Measurements from ENCODE around the gene RITA1. TPM values are rescaled to one million over a fixed set of nuclear protein-coding genes. Genes with fewer than 3 reads are reported as not detected.

The RITA1 gene
- total RNA-seq, 4 donors from 2014 or later = 14.7 to 21.7 (median 16.9) TPM

GRCh38 chr12:113165521-113166450, 19.7 kb upstream of the RITA1 start:
- DNase-seq (ENCODE audit: low spot score in 2 of 2) = no peak
- 95% methylated on average over 32 of the region's 32 CpGs for WGBS
- Histone ChIP-seq H3K36me3 (peaks cover 100% of the 10 kb centered on the region), H3K4me3 (no peak overlapping the region), H3K27me3 (no peaks in the 10 kb centered on the region), H3K4me1 (no peaks in the 10 kb centered on the region), H3K27ac (no peak overlapping the region), H3K9me3 (no peaks in the 10 kb centered on the region)
- no peak for TF ChIP-seq POLR2A (IDR thresholded peaks at IDR 0.05)
- TF ChIP-seq CTCF (IDR thresholded peaks at IDR 0.05) = no peak
- no peak for TF ChIP-seq EP300 (IDR thresholded peaks at IDR 0.05)

DNA sequence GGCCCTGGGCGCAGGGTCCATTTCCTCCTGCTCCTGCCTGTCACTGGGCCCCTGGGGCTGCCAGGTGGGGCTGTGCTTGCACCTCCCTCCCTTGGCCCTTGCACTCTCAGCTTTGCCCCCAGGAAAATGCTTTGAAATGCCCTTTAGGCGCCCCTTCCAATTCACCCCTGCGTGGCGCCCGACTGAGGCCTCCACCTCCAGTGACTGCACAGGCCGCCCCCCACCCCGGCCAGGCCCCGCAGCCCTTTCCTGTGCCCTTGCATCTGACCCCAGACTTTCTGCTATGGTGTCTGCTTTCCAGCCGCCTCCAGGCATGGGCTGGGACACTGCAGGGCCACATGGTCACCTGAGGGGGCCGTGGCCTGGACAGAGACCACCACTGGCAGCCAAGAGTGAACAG, 17.7 kb upstream of the RITA1 start:
- no peaks in the 10 kb centered on the region for H3K9me3 ChIP-seq
- DNase-seq (ENCODE audit: low spot score in 2 of 2) = no peak
- H3K36me3 ChIP-seq = peaks cover 100% of the 10 kb centered on the region
- H3K4me3 ChIP-seq = no peak overlapping the region
- TF ChIP-seq POLR2AphosphoS5 (IDR thresholded peaks at IDR 0.05) (no peak), EP300 (IDR thresholded peaks at IDR 0.05) (no peak), POLR2A (IDR thresholded peaks at IDR 0.05) (no peak), CTCF (IDR thresholded peaks at IDR 0.05) (no peak)
- H3K27ac ChIP-seq = no peak overlapping the region
- WGBS = 90% methylated on average over 10 of the region's 10 CpGs
- H3K27me3 ChIP-seq = no peaks in the 10 kb centered on the region
- H3K4me1 ChIP-seq = no peaks in the 10 kb centered on the region

DNA sequence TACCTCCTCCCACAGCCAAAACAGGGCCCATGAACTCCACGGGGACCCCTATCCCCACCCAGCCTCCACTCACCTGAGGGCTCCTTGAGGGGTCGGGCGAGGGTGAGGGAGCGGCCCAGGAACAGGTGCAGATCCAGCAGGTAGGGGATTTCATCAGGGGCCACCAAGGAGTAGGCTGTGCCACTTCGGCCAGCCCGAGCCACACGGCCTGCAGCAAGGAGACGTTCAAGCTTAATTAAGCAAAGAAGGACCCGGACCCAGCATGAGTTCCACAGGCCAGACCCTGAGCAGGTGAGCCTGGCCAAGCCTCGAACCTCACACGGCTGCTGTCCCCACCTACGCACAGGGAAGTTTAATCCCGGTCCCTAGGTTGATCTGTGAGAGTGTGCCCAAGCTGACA, 15.8 kb upstream of the RITA1 start:
- DNase-seq (ENCODE audit: low spot score in 2 of 2) = no peak
- 94% methylated on average over 6 of the region's 13 CpGs for WGBS
- H3K4me3 ChIP-seq = no peak overlapping the region
- H3K9me3 ChIP-seq = no peaks in the 10 kb centered on the region
- H3K4me1 ChIP-seq = no peaks in the 10 kb centered on the region
- peaks cover 100% of the 10 kb centered on the region for H3K36me3 ChIP-seq
- H3K27ac ChIP-seq = no peak overlapping the region
- TF ChIP-seq POLR2A (IDR thresholded peaks at IDR 0.05) (no peak), CTCF (IDR thresholded peaks at IDR 0.05) (no peak), EP300 (IDR thresholded peaks at IDR 0.05) (no peak), POLR2AphosphoS5 (IDR thresholded peaks at IDR 0.05) (no peak)
- no peaks in the 10 kb centered on the region for H3K27me3 ChIP-seq

- Histone ChIP-seq H3K4me3 (no peak overlapping the region), H3K36me3 (peaks cover 100% of the 10 kb centered on the region), H3K9me3 (no peaks in the 10 kb centered on the region), H3K27me3 (no peaks in the 10 kb centered on the region), H3K27ac (no peak overlapping the region), H3K4me1 (no peaks in the 10 kb centered on the region)
- WGBS = 88% methylated on average over 5 of the region's 5 CpGs
- DNase-seq (ENCODE audit: low spot score in 2 of 2) = no peak
- TF ChIP-seq CTCF (IDR thresholded peaks at IDR 0.05) (no peak), EP300 (IDR thresholded peaks at IDR 0.05) (no peak), POLR2A (IDR thresholded peaks at IDR 0.05) (no peak), POLR2AphosphoS5 (IDR thresholded peaks at IDR 0.05) (no peak)
Measured at GRCh38 chr12:113170457-113170856, 15.1 kb upstream of the RITA1 start.

GRCh38 chr12:113170926-113171325, 14.6 kb upstream of the RITA1 start:
- DNase-seq (ENCODE audit: low spot score in 2 of 2) = no peak
- Histone ChIP-seq H3K36me3 (peaks cover 100% of the 10 kb centered on the region), H3K9me3 (no peaks in the 10 kb centered on the region), H3K27me3 (no peaks in the 10 kb centered on the region), H3K27ac (no peak overlapping the region), H3K4me1 (no peaks in the 10 kb centered on the region), H3K4me3 (no peak overlapping the region)
- WGBS = 97% methylated on average over 4 of the region's 4 CpGs
- TF ChIP-seq POLR2A (IDR thresholded peaks at IDR 0.05) = no peak
- TF ChIP-seq CTCF (IDR thresholded peaks at IDR 0.05) = no peak
- TF ChIP-seq POLR2AphosphoS5 (IDR thresholded peaks at IDR 0.05) = no peak

Data from suprapubic skin (tissue), 4 donors.